Stimulated activated naive CD4-positive, alpha-beta T cell treated with Interleukin-2 at 50 U/mL for 16 hours (primary cell): ENCODE results near the gene SATB2.
A peak's percentile ranks its signal among the peaks of the same experiment; 100 is the strongest.

Source experiments
- DNase-seq: peaks from one replicate; lab custom pipeline; 2025; lab: John Stamatoyannopoulos, UW

SATB2 gene

GRCh38 chr2:199465988-199466691 is 8.4 kb upstream of the SATB2 start:
- DNase-seq: no peak

- DNase-seq: no peak
Measured at GRCh38 chr2:199465390-199465789, 7.7 kb upstream of the SATB2 start.

- DNase-seq: no peak
Measured at GRCh38 chr2:199464606-199465352, 7.0 kb upstream of the SATB2 start.

GRCh38 chr2:199463708-199464605 is 6.2 kb upstream of the SATB2 start:
- DNase-seq: no peak

- DNase-seq: no peak
Measured at GRCh38 chr2:199462956-199463692, 5.4 kb upstream of the SATB2 start.

GRCh38 chr2:199462347-199462955 is 4.7 kb upstream of the SATB2 start:
- DNase-seq: no peak

- DNase-seq: no peak
Measured at GRCh38 chr2:199461711-199462346, 4.1 kb upstream of the SATB2 start.

- no peak for DNase-seq
Measured at GRCh38 chr2:199460846-199461710, 3.3 kb upstream of the SATB2 start.

GRCh38 chr2:199460101-199460671 is 2.4 kb upstream of the SATB2 start:
- no peak for DNase-seq

GRCh38 chr2:199459286-199460100 is 1.8 kb upstream of the SATB2 start:
- peak; percentile 61 for DNase-seq

GRCh38 chr2:199458806-199459285 is 1.1 kb upstream of the SATB2 start:
- DNase-seq: no peak

- DNase-seq: no peak
Measured at GRCh38 chr2:199458009-199458805, 468 bp upstream of the SATB2 start.

GRCh38 chr2:199456383-199457146 is 1.2 kb downstream of the SATB2 start:
- DNase-seq: no peak

- DNase-seq: no peak
Measured at GRCh38 chr2:199455545-199456382, 2.0 kb downstream of the SATB2 start.

- no peak for DNase-seq
Measured at GRCh38 chr2:199455210-199455544, 2.6 kb downstream of the SATB2 start.

- DNase-seq: no peak
Measured at GRCh38 chr2:199452991-199453379, 4.8 kb downstream of the SATB2 start.
